Renal cortex interstitium (tissue), 3 donors: ENCODE results near the gene CCDC86. TPM values are rescaled to one million over a fixed set of nuclear protein-coding genes. Genes with fewer than 3 reads are reported as not detected.

ENCODE experiments used
- polyA plus RNA-seq, 3 donors: library from polyadenylated mRNA; unstranded; fragments of 120-200 nt; gene quantifications; one replicate each; pipeline ENCODE4 v1.2.1, GENCODE V29; 2013; ENCODE audit not compliant: insufficient read length in 3 of 3

Gene CCDC86
- polyA plus RNA-seq, 3 donors: 15.2 to 22.0 (median 19.2) TPM

Other genes with a start within 250 kb of the CCDC86 start
- under 1 TPM in 1 of 3 donors, not detected in 2; 0.20 TPM for gene MS4A8, start 142.5 kb upstream of the CCDC86 start, polyA plus RNA-seq
- gene MS4A18, start 117.4 kb upstream of the CCDC86 start, polyA plus RNA-seq: not detected
- not detected for gene MS4A15, start 85.2 kb upstream of the CCDC86 start, polyA plus RNA-seq
- gene MS4A10, start 56.8 kb upstream of the CCDC86 start, polyA plus RNA-seq: under 1 TPM; 0.13 to 0.21 (median 0.19) TPM
- gene PTGDR2, start 13.8 kb downstream of the CCDC86 start, polyA plus RNA-seq: under 1 TPM; 0.09 to 0.23 (median 0.20) TPM
- gene ZP1, start 25.4 kb downstream of the CCDC86 start, polyA plus RNA-seq: under 1 TPM in 2 of 3 donors, not detected in 1; 0.12 to 0.32 TPM
- 100 to 1,000 TPM; 120 to 148 (median 134) TPM for gene PRPF19, start 64.5 kb downstream of the CCDC86 start, polyA plus RNA-seq
- gene TMEM109, start 72.0 kb downstream of the CCDC86 start, polyA plus RNA-seq: 10 to 100 TPM; 80.1 to 96.6 (median 86.7) TPM
- 10 to 100 TPM; 49.2 to 90.8 (median 83.4) TPM for gene TMEM132A, start 82.3 kb downstream of the CCDC86 start, polyA plus RNA-seq
- 10 to 100 TPM; 14.2 to 19.1 (median 18.5) TPM for gene SLC15A3, start 110.1 kb downstream of the CCDC86 start, polyA plus RNA-seq
- gene CD6, start 129.6 kb downstream of the CCDC86 start, polyA plus RNA-seq: 1 to 10 TPM in 2 of 3 donors, under 1 TPM in 1; 0.95 to 1.5 (median 1.4) TPM